NOMO-1 treated with DMSO at 0.1 percent for 48 hours (cell line): ENCODE results near the gene CHTOP.
"Not testable (repeated sequence)": the region's sequence is repeated elsewhere in the genome, so short reads cannot be mapped to it uniquely, and the experiment has no call there.

ENCODE experiments used
- DNase-seq: peaks from one replicate; lab custom pipeline; 2025; ENCODE audit not compliant: unreplicated experiment; lab: John Stamatoyannopoulos, UW

The CHTOP gene, protein sequence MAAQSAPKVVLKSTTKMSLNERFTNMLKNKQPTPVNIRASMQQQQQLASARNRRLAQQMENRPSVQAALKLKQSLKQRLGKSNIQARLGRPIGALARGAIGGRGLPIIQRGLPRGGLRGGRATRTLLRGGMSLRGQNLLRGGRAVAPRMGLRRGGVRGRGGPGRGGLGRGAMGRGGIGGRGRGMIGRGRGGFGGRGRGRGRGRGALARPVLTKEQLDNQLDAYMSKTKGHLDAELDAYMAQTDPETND

DNA sequence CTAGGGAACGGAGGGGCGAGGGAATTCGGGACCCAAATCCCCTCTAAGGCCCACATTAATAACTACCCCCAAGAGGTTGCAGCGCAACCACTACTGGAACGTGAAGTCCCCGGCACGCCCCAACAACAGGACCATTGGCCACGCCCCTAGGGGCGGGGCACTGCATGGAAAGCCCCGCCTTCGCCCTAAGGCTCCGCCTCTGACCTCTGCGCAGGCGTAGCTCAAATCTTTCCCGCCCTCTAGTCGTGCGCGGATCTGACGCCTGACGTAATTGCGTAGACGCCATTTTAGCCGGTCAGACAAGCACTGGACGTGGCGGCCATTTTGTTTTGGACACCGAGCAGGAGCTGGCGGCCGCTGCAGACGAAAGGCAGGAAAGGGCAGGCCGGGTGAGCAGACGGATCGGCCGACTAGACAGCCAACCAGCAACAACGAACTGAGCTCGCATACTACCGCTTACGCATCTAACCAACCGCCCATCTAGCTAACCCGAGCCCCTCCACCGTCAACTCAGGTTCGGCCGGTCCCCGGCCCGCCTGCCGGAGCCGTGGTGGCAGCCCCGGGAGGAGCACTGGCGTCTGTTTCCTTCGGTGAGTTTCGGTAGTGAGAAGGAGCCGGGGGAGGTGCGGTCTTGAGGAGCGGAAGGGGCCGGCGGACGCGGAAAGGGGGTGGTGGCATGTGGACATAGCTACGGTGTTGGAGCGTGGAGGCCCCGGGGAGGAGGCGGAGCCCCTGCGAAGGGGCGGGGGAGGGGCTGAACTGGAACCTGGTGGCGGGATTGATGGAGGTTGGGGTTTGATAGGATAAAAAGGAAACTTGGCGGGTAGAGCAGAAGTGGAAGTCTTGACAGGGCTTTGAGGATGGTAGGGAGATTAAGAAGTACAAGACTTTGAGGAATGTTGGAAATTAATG, at the start of gene CHTOP:
CHTOP (plus strand) TSS at position 313 of the 912 bp plus-strand sequence. CDS start 2,523 bp downstream, outside the sequence.
- DNase-seq: peak; percentile 94

GRCh38 chr1:153585006-153585405, 48.9 kb upstream of the CHTOP start:
- DNase-seq: no peak

DNA sequence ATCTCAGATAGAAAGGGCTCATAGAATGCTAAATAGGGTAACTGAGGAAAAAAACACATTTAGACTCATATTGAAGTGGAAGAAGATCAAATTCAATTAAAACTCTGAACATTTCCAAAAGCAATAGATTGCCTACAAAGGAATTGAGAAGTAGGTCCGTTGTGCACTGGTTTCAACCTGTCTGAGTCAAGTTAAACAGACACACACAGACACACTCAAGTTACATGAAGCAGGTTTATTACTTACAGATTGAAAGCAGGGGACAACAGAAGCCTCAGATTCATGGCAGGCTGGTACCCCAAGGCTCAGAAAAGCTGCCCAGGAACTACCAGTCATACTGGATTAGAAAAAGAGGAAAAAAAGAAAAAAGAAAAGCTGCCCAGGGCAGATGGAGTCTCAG, 47.5 kb upstream of the CHTOP start:
- no peak for DNase-seq

- DNase-seq: no peak
Observed at GRCh38 chr1:153587314-153587713, 46.6 kb upstream of the CHTOP start.

- DNase-seq: not testable (repeated sequence)
Observed at GRCh38 chr1:153588033-153588432, 45.8 kb upstream of the CHTOP start.

DNA sequence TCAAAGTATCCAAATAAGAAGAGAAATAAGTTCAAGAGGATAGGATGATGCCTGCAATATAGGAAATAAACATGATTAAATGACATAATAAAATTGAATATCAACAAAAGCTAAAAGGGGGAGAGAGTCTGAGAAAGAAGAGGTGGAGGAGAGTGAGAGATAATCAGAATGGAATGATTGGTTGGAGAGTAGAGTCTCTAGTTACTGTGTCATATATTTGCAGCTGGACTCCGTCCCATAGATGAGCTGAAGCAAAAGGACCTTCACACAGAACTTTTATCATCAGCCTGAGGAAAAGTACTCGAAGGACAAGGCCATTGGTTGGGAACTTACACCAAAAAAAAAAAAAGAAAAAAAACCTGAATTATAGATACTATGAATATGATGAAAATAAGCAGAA, 45.4 kb upstream of the CHTOP start:
- DNase-seq: no peak

- no peak for DNase-seq
Observed at GRCh38 chr1:153592748-153593147, 41.1 kb upstream of the CHTOP start.

- DNase-seq: peak; percentile 36
Observed at GRCh38 chr1:153597206-153597605, 36.7 kb upstream of the CHTOP start.

DNA sequence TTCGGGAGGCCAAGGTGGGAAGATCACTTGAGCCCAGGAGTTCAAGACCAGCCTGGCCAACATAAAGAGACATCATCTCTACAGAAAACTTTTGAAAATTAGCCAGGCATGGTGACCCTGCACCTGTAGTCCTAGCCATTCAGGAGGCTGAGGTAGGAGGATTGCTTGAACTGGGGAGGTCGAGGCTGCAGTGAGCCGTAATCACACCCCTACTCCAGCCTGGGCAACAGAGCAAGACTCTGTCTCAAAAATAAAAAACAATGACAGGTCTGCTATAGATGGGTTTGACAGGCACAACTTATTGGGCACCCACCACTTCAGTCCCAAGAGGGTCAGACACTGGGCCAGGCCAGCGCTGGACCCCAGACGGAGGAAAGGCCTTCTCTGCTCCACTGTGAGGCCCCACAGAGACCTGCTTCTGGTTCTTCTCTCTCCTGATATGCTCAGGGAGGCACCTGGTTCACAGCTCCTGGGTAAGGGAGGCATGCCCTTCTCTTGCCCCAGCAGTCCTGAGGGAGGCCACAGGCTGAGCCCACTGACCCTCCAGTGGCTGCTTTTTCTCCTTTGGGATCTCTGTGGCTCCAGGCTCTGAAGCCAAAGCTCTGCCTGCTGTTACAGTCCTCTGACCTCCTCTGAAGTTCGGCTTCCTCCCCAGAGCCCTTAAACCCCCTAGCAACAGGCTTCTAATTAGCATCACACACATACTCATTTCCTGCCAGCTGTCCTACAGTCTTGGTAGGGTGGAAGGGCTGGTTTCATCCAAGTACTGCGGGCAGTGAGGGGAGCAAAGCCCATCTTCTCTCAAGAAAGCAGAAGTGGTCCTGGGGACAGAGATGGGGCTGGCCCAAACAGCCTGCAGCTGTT, 35.3 kb upstream of the CHTOP start:
- peak; percentile 99 for DNase-seq

- no peak for DNase-seq
Observed at GRCh38 chr1:153599847-153600246, 34.0 kb upstream of the CHTOP start.

GRCh38 chr1:153602749-153603148, 31.1 kb upstream of the CHTOP start:
- no peak for DNase-seq

GRCh38 chr1:153606194-153606593, 27.7 kb upstream of the CHTOP start:
- DNase-seq: no peak

DNA sequence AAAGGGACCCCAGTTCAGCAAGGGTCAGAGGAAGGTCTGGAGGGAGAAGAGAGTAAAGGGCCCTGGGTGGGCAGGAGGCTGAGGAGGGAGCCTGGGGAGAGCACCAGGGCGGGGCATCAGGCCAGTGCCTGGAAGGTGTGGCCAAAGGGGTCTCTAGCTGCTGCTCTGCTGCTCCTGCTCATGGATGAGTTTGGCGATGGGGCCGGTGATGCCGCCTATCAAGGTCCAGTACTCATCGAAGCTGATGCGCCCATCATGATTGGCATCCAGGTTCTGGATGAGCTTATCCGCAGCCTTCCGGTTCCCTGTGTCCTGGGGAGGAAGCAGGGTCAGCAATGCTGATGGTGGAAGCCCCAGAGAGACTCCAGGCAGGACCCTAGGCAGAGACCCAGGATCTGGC, 26.5 kb upstream of the CHTOP start:
- no peak for DNase-seq

DNA sequence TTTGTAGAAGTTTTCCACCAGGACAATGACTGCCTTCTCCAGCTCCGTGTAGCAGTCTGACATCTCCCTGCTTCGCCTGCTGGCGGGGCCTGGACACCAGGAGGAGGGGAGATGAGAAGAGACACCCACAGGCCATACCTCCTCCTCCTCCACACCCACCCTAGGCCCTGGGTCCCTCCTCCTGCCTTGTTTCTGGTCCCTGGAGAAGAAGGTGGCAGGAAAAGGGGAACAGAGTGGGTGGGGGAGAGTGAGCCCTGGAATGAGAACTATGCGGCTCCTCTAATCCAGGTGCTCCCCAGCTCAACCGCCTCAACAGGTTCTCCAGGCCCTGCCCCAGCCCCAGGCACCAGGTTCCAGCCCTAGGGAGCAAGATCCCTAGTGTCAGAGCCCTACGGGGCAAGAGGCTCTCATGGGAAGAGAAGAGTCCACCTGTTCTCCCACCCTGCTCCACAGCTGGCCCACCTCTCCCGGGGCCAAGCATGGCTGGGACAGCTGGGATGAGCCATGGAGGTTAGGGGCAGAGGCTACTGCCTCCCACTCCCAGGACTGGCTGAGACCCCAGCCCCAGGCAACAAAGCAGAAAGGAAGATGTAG, 25.7 kb upstream of the CHTOP start:
- DNase-seq: no peak

- no peak for DNase-seq
Observed at GRCh38 chr1:153608742-153609584, 24.9 kb upstream of the CHTOP start.

DNA sequence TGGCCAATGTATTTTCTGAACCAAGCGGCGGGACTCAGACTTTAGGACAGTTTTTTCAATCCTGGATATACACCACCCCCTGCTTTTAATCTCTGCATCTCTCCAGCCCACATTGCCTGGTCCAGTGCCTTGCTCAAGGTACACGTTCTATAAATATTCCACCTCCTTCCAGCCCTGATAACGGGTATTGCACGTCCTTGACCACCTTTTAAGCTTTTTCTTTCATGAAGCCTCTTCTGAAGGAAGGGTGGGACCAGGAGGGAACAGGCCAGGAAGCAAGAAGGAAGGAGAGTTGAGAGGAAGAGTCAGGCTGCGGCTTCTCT, 24.3 kb upstream of the CHTOP start:
- DNase-seq: no peak

DNA sequence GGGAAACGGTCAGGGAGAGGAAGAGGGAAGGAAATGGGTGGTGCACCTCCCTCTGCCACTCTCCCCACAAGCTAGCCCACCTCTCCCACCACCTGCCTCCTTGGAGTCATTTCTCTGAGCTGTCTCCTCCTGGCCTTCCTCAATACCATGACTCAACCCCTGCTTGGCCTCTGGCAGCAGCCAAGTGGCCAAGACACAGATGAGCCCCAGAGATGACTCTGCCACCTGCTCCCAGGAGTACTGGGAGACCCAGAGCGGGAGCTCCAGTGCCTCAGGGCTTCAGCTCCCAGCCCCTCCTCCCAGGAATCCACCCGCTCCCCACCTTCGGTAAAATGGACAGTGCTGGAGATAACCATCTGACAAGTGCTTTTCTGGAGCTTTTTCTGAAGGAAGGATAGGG, 23.5 kb upstream of the CHTOP start:
- DNase-seq: no peak

- DNase-seq: peak; percentile 15
Observed at GRCh38 chr1:153610811-153611301, 23.0 kb upstream of the CHTOP start.

DNA sequence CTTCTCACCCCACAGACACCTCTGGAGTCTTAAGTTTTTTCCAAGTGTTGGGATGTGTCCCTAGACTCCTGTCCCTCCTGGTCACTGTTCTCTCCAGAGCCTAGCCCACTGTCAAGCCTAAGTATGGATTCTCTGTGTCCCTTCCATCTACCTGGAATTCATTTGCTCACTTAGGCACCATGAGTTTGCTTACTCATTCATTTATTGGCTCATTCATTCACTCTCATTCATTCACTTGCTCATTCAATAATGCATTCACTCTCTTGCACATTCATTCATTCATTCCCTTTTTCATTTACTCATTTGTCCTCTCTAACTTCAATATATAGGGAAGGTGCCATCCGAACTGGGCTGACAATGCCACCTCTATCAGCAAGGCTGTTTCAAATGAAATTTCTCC, 22.5 kb upstream of the CHTOP start:
- DNase-seq: no peak

DNA sequence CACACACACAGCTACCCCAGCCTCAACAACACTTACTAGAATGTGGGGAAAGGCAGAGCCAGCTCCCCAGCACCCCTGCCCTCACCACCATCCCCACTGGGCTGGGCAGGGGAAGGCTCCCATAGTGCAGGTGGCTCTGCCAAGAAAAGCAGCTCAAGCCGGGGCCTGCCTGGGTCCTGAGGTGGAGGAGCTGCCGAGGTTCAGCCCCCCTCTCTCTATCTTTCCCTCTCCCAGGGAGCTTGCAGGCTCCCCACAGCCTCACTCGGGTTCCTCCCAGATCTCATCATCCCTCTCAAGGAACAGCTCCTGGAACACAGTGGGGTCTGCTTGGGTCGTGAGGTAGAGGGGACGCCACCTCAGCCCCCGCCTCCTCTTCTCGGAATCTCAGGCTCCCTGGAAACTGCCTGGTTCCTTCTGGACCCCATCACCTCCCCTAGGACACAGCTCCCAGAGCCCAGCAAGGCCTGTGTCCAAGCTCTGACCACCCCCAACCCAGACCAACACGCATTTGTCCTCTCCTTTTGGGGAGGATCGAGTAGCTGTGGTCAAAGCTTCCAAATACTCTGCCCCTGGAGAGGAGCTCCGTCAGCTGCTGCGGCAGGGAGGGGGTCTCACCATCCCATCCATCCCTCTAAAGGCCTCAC, 21.6 kb upstream of the CHTOP start:
- no peak for DNase-seq
